Inflammatory macrophage treated with lipopolysaccharide for 4 hours (primary cell): ENCODE measurements around the gene CYTIP.

Source experiments
- DNase-seq: peaks from one replicate; pipeline ENCODE4 v3.0.0-alpha.2; 2020

Gene CYTIP

GRCh38 chr2:157460897-157461296 lies 17.0 kb upstream of the CYTIP start:
- DNase-seq: no peak

GRCh38 chr2:157460384-157460837 lies 16.5 kb upstream of the CYTIP start:
- no peak for DNase-seq

- DNase-seq: no peak
Observed at GRCh38 chr2:157459486-157459885, 15.6 kb upstream of the CYTIP start.

GRCh38 chr2:157447741-157448140 lies 3.9 kb upstream of the CYTIP start:
- DNase-seq: no peak

GRCh38 chr2:157447031-157447430 lies 3.1 kb upstream of the CYTIP start:
- no peak for DNase-seq

GRCh38 chr2:157444641-157445040 lies 752 bp upstream of the CYTIP start:
- no peak for DNase-seq

- DNase-seq: peak; percentile 79
Observed at GRCh38 chr2:157443090-157443489, 799 bp downstream of the CYTIP start.

- DNase-seq: no peak
Observed at GRCh38 chr2:157442636-157443035, 1.3 kb downstream of the CYTIP start.

- DNase-seq: no peak
Observed at GRCh38 chr2:157442191-157442590, 1.7 kb downstream of the CYTIP start.

GRCh38 chr2:157441072-157441454 lies 2.8 kb downstream of the CYTIP start:
- peak; percentile 64 for DNase-seq

- no peak for DNase-seq
Observed at GRCh38 chr2:157440404-157441071, 3.4 kb downstream of the CYTIP start.

- peak; percentile 61 for DNase-seq
Observed at GRCh38 chr2:157439824-157440186, 4.1 kb downstream of the CYTIP start.

GRCh38 chr2:157438863-157439823 lies 4.7 kb downstream of the CYTIP start:
- DNase-seq: peak; percentile 75

GRCh38 chr2:157433394-157433793 lies 10.5 kb downstream of the CYTIP start:
- peak; percentile 33 for DNase-seq

GRCh38 chr2:157432475-157433106 lies 11.3 kb downstream of the CYTIP start:
- DNase-seq: no peak

- no peak for DNase-seq
Observed at GRCh38 chr2:157431176-157431575, 12.7 kb downstream of the CYTIP start.

- DNase-seq: no peak
Observed at GRCh38 chr2:157428500-157429175, 15.3 kb downstream of the CYTIP start.

GRCh38 chr2:157427922-157428303 lies 16.0 kb downstream of the CYTIP start:
- no peak for DNase-seq

GRCh38 chr2:157427003-157427921 lies 16.6 kb downstream of the CYTIP start:
- no peak for DNase-seq

GRCh38 chr2:157426477-157426994 lies 17.4 kb downstream of the CYTIP start:
- DNase-seq: no peak

GRCh38 chr2:157424374-157424773 lies 19.5 kb downstream of the CYTIP start:
- no peak for DNase-seq

- DNase-seq: no peak
Observed at GRCh38 chr2:157421964-157422363, 21.9 kb downstream of the CYTIP start.
